GM13977 (cell line): ENCODE data around the gene METTL9.

Source experiments
- DNase-seq: peaks from one replicate; pipeline ENCODE4 v3.0.0; 2012; ENCODE audit warnings: low spot score
- in situ Hi-C: fragments of 300-500 bp; cut with MboI; formaldehyde crosslinking; loops from one replicate; pipeline ENCODE4 v1.12.0; 2022; ENCODE audit warnings: low sequenced_read_pairs, low pct_unique_long_range_greater_than_20kb, mixed read lengths, inconsistent platforms; ENCODE audit not compliant: unreplicated experiment
- TF ChIP-seq, protein P1 (sequence below): IDR thresholded peaks from 2 replicates; pipeline ENCODE4 v1.5.1; 2012; ENCODE audit warnings: mild to moderate bottlenecking, control low read depth; ENCODE audit not compliant: insufficient read depth; ENCODE audit errors: extremely low read depth, missing control alignments

The METTL9 gene

DNA sequence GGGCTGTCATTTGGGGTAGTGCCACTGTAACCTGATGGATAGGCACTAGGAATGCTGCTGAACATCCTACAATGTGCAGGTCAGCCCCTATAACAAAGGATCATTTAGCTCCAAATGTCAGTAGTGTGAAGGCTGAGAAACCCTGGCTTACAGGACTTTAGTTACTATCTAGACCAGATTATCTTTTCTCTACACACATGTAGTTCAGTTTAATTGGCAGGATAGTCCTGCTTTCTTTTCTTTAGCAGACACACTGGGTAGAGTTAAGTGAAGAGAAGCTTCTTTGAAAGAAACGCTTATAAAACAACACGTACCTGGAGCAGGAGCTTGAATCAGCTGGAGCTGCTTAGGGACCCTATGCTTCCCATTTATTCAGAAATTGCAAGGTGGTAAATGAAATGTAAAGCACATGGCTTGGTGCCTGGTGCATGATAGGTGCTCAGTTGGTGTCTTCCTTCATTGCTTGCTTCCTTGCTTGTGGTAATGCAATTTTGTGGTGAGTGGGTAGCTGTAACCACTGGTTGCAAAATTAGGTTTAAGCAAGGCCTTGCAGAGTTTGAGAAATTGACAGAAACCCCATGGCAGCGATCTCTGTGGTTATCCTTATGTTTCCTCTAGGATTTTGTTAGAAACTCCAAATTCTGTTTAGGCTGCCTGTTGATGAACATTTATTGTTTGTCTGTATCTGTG lies 9.4 kb downstream of the METTL9 start:
- DNase-seq = no peak
- in situ Hi-C loops = no loop called here
- TF ChIP-seq, protein P1, sequence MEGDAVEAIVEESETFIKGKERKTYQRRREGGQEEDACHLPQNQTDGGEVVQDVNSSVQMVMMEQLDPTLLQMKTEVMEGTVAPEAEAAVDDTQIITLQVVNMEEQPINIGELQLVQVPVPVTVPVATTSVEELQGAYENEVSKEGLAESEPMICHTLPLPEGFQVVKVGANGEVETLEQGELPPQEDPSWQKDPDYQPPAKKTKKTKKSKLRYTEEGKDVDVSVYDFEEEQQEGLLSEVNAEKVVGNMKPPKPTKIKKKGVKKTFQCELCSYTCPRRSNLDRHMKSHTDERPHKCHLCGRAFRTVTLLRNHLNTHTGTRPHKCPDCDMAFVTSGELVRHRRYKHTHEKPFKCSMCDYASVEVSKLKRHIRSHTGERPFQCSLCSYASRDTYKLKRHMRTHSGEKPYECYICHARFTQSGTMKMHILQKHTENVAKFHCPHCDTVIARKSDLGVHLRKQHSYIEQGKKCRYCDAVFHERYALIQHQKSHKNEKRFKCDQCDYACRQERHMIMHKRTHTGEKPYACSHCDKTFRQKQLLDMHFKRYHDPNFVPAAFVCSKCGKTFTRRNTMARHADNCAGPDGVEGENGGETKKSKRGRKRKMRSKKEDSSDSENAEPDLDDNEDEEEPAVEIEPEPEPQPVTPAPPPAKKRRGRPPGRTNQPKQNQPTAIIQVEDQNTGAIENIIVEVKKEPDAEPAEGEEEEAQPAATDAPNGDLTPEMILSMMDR = no peak

DNA sequence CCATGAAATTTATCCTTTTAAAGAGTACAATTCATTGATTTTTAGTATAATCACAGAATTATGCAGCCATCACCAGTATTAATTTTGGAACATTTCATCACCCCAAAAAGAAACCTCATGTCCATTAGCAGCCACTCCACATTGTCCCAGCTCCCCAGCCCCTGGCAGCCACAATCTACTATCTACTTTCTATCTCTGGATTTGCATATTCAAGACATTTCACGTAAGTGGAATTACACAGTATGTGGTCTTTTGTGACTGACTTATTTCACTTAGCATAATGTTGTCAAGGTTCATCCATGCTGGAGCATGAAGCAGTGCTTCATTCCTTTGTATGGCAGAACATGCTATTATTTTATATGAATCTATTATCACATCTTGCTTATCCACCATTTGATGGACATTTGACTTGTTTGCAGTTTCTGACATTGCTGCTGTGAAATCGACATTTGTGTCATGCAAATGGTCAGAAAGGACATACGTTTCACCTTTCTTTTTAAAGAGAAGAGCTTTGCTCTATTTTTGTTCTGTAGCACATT lies 10.7 kb downstream of the METTL9 start:
- TF ChIP-seq, protein P1 = no peak
- in situ Hi-C loops = no loop called here
- no peak for DNase-seq

DNA sequence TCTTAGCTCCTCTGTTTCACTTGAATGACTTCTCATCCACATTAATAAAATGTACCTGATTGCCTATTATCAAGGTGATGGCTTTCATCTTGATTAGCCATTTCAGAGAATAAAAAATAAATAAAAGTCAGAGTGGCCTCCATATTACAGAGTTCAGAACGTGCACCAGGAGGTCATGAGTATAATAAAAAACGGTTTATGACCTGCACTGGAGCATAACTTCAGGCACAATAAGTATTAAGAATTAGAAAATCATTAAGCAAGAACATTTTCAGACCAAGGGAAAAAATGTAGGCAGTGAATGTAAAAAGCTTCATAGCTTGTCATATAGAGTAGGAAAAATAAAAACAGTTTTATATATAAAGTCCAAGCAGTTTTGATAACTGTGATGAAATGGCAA lies 11.4 kb downstream of the METTL9 start:
- no peak for DNase-seq
- in situ Hi-C loops = no loop called here
- TF ChIP-seq, protein P1 = no peak

DNA sequence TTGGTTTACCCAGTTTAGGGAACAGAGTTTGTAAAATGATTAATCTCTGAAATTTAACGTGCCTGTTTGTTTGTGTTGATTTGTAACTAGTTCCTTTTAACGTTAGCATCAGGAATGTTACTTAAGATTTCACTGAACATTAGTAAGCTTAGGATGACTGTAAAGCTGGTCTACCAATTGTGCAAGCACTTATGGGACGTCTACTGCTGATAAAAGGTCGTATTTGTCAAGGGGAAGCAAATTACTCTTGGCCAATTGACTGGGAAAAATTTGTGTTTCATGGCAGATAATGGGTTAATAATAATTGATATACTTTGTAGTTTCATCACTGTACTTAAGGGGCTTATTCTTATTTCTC lies 11.8 kb downstream of the METTL9 start:
- no peak for DNase-seq
- in situ Hi-C loops = no loop called here

DNA sequence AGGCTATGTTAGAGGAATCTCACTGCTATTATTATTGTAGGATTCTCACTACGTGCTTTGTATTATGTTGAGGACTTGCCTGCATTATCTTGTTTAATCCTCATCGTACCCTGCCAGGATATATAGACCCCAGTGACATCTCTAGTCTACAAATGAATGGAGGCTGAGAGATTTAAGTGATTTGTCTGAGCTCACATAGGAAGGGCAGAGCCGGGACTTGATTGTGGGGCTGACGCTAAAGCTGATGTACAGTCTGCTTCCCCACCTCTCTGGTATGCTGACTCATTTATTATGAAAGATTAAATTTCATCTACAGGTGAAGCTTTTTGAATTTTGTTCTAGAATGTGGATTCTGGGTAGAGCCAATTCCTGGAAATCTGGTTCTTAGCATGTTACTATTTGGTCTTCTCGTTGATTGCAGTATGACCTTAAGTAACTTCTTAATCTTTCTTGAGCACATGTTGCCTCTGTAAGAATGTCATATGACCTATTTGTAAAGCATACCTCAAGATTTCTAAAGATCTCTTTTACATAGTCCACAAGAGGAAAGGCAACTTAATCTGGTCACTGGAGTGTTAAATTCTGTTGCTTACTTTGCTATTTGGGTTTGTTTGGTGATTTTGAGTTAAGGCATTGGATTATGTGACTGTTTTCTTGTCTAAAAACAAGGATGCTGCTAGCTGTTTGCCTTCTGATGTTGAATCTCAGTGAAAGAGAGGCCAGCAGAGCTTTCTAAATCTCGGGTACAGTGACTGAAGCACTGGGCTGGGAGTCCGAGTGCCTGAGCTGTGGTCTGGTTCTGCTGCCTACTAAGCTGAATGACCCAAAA lies 12.4 kb downstream of the METTL9 start:
- DNase-seq = no peak
- in situ Hi-C loops = no loop called here
- TF ChIP-seq, protein P1 = no peak

More for the DNA sequence above, 11.8 kb downstream of the METTL9 start:
- TF ChIP-seq, protein P1 = no peak

DNA sequence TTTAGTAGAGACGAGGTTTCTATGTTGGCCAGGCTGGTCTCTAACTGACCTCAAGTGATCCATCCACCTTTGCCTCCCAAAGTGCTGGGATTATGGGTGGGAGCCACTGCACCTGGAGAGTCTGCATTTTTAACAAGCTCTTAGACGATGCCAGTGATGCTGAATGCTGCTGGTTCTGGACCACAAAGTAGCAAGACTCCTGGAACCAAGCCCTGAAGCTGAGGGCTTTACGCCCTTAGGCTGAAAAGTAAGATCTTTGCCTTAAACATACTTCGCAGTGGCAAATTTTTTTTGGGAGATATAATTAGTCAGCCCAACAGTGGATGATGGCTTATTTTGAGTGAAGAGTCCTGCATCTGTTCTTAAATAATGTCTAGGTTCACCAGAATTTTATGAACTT lies 14.0 kb downstream of the METTL9 start:
- DNase-seq = no peak
- in situ Hi-C loops = no loop called here
- TF ChIP-seq, protein P1 = no peak
